Gastroesophageal sphincter (tissue), 3 donors: Measurements from ENCODE around the gene TACR2.

Source experiments
- POLR2AphosphoS5 ChIP-seq: sonication (generic); formaldehyde crosslinking; IDR thresholded peaks from one replicate; pipeline ENCODE4 v1.6.1; 2017; ENCODE audit warnings: antibody characterized with exemption
- TF ChIP-seq, protein P1 (sequence below), 4 experiments: fragments of 200-600 bp in 2 of 4; fragments of 450-650 bp in 2 of 4; sonication (generic) in 1 of 4; IDR thresholded peaks; one replicate each; pipeline ENCODE4 v1.5.1; 2017 to 2019; ENCODE audit warnings: antibody characterized with exemption in 4 of 4, mild to moderate bottlenecking in 2 of 4, moderate library complexity in 2 of 4

DNA sequence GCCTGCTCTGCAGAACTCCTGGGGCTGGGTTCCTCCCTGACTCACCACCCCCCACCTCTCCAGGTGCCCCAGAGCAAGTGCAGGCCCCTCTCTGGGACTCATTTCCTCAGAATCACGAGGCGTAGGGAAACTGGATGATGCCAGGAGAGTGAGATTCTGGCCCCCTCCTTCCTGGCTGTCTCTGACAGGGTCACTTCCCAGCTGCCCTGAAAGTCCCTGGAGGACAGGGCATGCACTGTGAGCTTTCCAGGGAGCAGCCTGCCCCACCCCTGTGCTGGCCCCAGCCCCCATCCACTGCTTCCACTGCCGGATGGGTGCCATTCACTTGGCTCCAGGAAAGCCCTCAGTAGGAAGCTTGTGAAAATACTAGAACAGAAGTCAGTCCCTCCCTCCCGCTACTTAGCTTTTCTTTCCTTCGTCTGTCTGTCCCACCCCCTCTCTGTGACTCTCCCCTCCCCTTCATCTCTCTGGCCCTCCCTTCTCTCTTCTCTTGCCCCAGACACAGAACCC, 10.4 kb downstream of the TACR2 start:
- TF ChIP-seq, protein P1, sequence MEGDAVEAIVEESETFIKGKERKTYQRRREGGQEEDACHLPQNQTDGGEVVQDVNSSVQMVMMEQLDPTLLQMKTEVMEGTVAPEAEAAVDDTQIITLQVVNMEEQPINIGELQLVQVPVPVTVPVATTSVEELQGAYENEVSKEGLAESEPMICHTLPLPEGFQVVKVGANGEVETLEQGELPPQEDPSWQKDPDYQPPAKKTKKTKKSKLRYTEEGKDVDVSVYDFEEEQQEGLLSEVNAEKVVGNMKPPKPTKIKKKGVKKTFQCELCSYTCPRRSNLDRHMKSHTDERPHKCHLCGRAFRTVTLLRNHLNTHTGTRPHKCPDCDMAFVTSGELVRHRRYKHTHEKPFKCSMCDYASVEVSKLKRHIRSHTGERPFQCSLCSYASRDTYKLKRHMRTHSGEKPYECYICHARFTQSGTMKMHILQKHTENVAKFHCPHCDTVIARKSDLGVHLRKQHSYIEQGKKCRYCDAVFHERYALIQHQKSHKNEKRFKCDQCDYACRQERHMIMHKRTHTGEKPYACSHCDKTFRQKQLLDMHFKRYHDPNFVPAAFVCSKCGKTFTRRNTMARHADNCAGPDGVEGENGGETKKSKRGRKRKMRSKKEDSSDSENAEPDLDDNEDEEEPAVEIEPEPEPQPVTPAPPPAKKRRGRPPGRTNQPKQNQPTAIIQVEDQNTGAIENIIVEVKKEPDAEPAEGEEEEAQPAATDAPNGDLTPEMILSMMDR (IDR thresholded peaks at IDR 0.05), result no peak
- peak; percentile 26 for TF ChIP-seq POLR2AphosphoS5
